H9 (cell line): Measurements from ENCODE around the gene HACL1. TPM values are rescaled to one million over a fixed set of nuclear protein-coding genes. Genes with fewer than 3 reads are reported as not detected.

Experiments
- DNase-seq: peaks from one replicate; pipeline ENCODE4 v3.0.0-alpha.2; 2017
- H2AFZ ChIP-seq: one replicate; pipeline ENCODE4 v1.6.1; 2013; ENCODE audit warnings: mild to moderate bottlenecking, low read length, control low read depth, moderate library complexity
- H2AK5ac ChIP-seq: 2 replicates; pipeline ENCODE4 v1.6.1; 2013; ENCODE audit warnings: low read length, control low read depth, mixed read lengths; ENCODE audit not compliant: insufficient read length
- H2BK120ac ChIP-seq: one replicate; pipeline ENCODE4 v1.6.1; 2013; ENCODE audit warnings: low read depth, mild to moderate bottlenecking, low read length, control low read depth, inconsistent platforms; ENCODE audit not compliant: poor library complexity, severe bottlenecking
- H2BK12ac ChIP-seq: 2 replicates; pipeline ENCODE4 v1.6.1; 2013; ENCODE audit warnings: low read length, control low read depth, mixed read lengths, low read depth; ENCODE audit not compliant: insufficient read length
- H2BK15ac ChIP-seq: 2 replicates; pipeline ENCODE4 v1.6.1; 2013; ENCODE audit warnings: low read depth, low read length, control low read depth
- H2BK20ac ChIP-seq: one replicate; pipeline ENCODE4 v1.6.1; 2013; ENCODE audit warnings: low read depth, mild to moderate bottlenecking, low read length, control low read depth, inconsistent platforms; ENCODE audit not compliant: poor library complexity, severe bottlenecking
- H2BK5ac ChIP-seq: 2 replicates; pipeline ENCODE4 v1.6.1; 2013; ENCODE audit warnings: low read length, control low read depth, mixed read lengths; ENCODE audit not compliant: insufficient read length
- H3K14ac ChIP-seq: 2 replicates; pipeline ENCODE4 v1.6.1; 2013; ENCODE audit warnings: low read length, control low read depth; ENCODE audit not compliant: insufficient read depth
- H3K18ac ChIP-seq: 2 replicates; pipeline ENCODE4 v1.6.1; 2013; ENCODE audit warnings: low read depth, mild to moderate bottlenecking, mixed read lengths, low read length, control low read depth; ENCODE audit not compliant: insufficient read length
- H3K23ac ChIP-seq: 2 replicates; pipeline ENCODE4 v1.6.1; 2013; ENCODE audit warnings: low read length, control low read depth, mixed read lengths, low read depth; ENCODE audit not compliant: insufficient read length
- H3K23me2 ChIP-seq: 2 replicates; pipeline ENCODE4 v1.6.1; 2013; ENCODE audit warnings: low read depth, mild to moderate bottlenecking, mixed read lengths, low read length, control low read depth; ENCODE audit not compliant: insufficient read length, poor library complexity, severe bottlenecking
- H3K27ac ChIP-seq: 2 replicates; pipeline ENCODE4 v1.5.1; 2013; ENCODE audit warnings: low read length, control low read depth, mixed read lengths, low read depth; ENCODE audit not compliant: insufficient read length
- H3K27me3 ChIP-seq: 2 replicates; pipeline ENCODE4 v1.6.1; 2013; ENCODE audit warnings: low read length, control low read depth, inconsistent platforms; ENCODE audit not compliant: insufficient read depth
- H3K4ac ChIP-seq: 2 replicates; pipeline ENCODE4 v1.6.1; 2013; ENCODE audit warnings: low read depth, mild to moderate bottlenecking, control low read depth, inconsistent platforms, low read length, moderate library complexity
- H3K4me1 ChIP-seq: 2 replicates; pipeline ENCODE4 v1.6.1; 2013; ENCODE audit warnings: low read length, control low read depth, inconsistent platforms; ENCODE audit not compliant: insufficient read depth
- H3K4me2 ChIP-seq: 2 replicates; pipeline ENCODE4 v1.6.1; 2013; ENCODE audit warnings: low read length, control low read depth, mixed read lengths; ENCODE audit not compliant: insufficient read length, insufficient read depth
- H3K56ac ChIP-seq: 2 replicates; pipeline ENCODE4 v1.6.1; 2013; ENCODE audit warnings: low read depth, mild to moderate bottlenecking, mixed read lengths, low read length, control low read depth; ENCODE audit not compliant: insufficient read length
- H3K79me1 ChIP-seq: 2 replicates; pipeline ENCODE4 v1.6.1; 2013; ENCODE audit warnings: low read depth, mild to moderate bottlenecking, moderate library complexity, low read length, control low read depth, inconsistent platforms; ENCODE audit not compliant: insufficient read depth, poor library complexity, severe bottlenecking
- H3K79me2 ChIP-seq: 2 replicates; pipeline ENCODE4 v1.6.1; 2013; ENCODE audit warnings: low read length, control low read depth, inconsistent platforms; ENCODE audit not compliant: insufficient read depth
- H3K9ac ChIP-seq: 2 replicates; pipeline ENCODE4 v1.6.1; 2013; ENCODE audit warnings: low read length, control low read depth, mixed read lengths; ENCODE audit not compliant: insufficient read length; ENCODE audit errors: extremely low read depth
- H3K9me3 ChIP-seq: one replicate; pipeline ENCODE4 v1.6.1; 2013; ENCODE audit warnings: low read depth, low read length, inconsistent platforms; ENCODE audit not compliant: control insufficient read depth
- H3T11ph ChIP-seq: one replicate; pipeline ENCODE4 v1.6.1; 2013; ENCODE audit warnings: mild to moderate bottlenecking, low read length, control low read depth, inconsistent platforms
- H4K20me1 ChIP-seq: one replicate; pipeline ENCODE4 v1.6.1; 2013; ENCODE audit not compliant: control insufficient read depth, insufficient read length, insufficient read depth
- H4K5ac ChIP-seq: 2 replicates; pipeline ENCODE4 v1.6.1; 2013; ENCODE audit warnings: low read depth, mild to moderate bottlenecking, mixed read lengths, low read length, control low read depth; ENCODE audit not compliant: insufficient read length
- H4K8ac ChIP-seq: replicated peaks from 2 replicates; pipeline ENCODE4 v1.6.1; 2013; ENCODE audit warnings: low read length, control low read depth, mixed read lengths, low read depth; ENCODE audit not compliant: insufficient read length
- H4K91ac ChIP-seq: 2 replicates; pipeline ENCODE4 v1.6.1; 2013; ENCODE audit warnings: low read depth, mild to moderate bottlenecking, moderate library complexity, mixed read lengths, low read length, control low read depth; ENCODE audit not compliant: insufficient read length
- H3K27ac Mint-ChIP-seq, 3 experiments: 2 replicates in 2 of 3; 3 replicates in 1 of 3; pipeline ENCODE4 v1.8.0; 2020 to 2021; ENCODE audit warnings: mixed read lengths in 3 of 3, mild to moderate bottlenecking in 1 of 3, moderate library complexity in 1 of 3
- H3K27me3 Mint-ChIP-seq: 2 replicates; pipeline ENCODE4 v1.8.0; 2021; ENCODE audit warnings: low read depth, mild to moderate bottlenecking, moderate library complexity, mixed read lengths
- H3K36me3 Mint-ChIP-seq, 3 experiments: 2 replicates in 2 of 3; 3 replicates in 1 of 3; pipeline ENCODE4 v1.8.0; 2020 to 2021; ENCODE audit warnings: low read depth in 3 of 3, mixed read lengths in 3 of 3; ENCODE audit not compliant: insufficient read depth in 1 of 3
- H3K4me1 Mint-ChIP-seq, 2 experiments: 2 replicates each; pipeline ENCODE4 v1.8.0; 2020; ENCODE audit warnings: mixed read lengths in 2 of 2
- H3K4me3 Mint-ChIP-seq, 2 experiments: 2 replicates in 1 of 2; 3 replicates in 1 of 2; pipeline ENCODE4 v1.8.0; 2020 to 2021; ENCODE audit warnings: mild to moderate bottlenecking in 2 of 2, mixed read lengths in 2 of 2, moderate library complexity in 1 of 2
- H3K9me3 Mint-ChIP-seq, 2 experiments: 2 replicates in 1 of 2; 3 replicates in 1 of 2; pipeline ENCODE4 v1.8.0; 2020; ENCODE audit warnings: mild to moderate bottlenecking in 2 of 2, mixed read lengths in 2 of 2, moderate library complexity in 1 of 2
- WGBS: extraction: QIAGEN DNeasy Blood & Tissue Kit; methylation state at CpG from one replicate; pipeline ENCODE4 v1.1.7; 2013; ENCODE audit warnings: missing lambda C conversion rate, low lambda C conversion rate, mixed read lengths; ENCODE audit not compliant: insufficient read length; ENCODE audit errors: extremely low coverage; 5-methylcytosine and 5-hydroxymethylcytosine counted together
- total RNA-seq: library from RNA; stranded (reverse); gene quantifications from 2 replicates; pipeline ENCODE4 v1.2.1, GENCODE V29; 2021
- TF ChIP-seq, protein P1 (sequence below): fragments of 200-600 bp; sonication (generic); conservative IDR thresholded peaks from 3 replicates; pipeline ENCODE4 v1.8.0; 2021; ENCODE audit warnings: antibody characterized with exemption, mild to moderate bottlenecking

The HACL1 gene
- total RNA-seq, 1 experiment from 2014 or later: 52.6 TPM

DNA sequence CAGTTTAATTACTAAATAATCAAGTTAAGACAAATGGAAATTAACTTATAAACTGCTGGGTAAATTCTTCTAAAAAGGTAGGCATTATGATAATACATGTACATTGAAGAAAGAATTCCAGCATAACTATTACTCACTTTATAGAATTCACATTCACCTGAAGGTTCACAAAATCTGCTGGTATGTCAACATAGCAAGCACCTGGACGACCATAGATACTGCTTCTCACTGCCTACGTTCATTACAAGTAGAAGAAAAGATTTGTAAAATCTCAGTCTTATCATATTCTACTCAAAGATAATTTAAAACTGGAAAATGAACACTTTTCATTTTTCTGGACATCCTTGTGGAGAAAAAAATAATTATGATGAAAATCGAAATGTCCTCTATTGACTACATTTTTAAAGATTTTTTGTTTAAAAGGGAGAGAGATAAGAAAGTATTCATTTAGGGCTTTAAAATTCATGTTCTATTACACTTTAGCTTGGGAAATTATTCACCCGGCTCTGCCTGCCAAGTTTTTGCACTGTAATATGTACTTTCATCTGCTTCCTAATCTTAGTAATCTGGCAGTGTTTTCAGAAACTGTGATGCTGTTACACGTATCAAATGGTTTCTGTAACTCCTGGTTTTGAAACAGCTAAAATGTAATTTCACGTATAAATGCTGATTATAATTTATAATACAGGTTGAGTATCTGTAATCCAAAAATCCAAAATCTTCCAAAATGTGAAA, 16.1 kb downstream of the HACL1 start:
- Histone ChIP-seq H4K5ac (no peak overlapping the region), H3K79me1 (no peaks in the 10 kb centered on the region), H3K14ac (no peak overlapping the region), H4K20me1 (no peaks in the 10 kb centered on the region), H3K23ac (no peak overlapping the region), H3K9me3 (no peaks in the 10 kb centered on the region), H3K9ac (no peak overlapping the region), H2BK20ac (no peak overlapping the region), H2BK5ac (no peak overlapping the region), H3K23me2 (no peaks in the 10 kb centered on the region), H3K18ac (no peak overlapping the region), H3K27me3 (no peaks in the 10 kb centered on the region), H3K4me1 (no peaks in the 10 kb centered on the region), H4K91ac (no peak overlapping the region), H2AFZ (no peak overlapping the region), H4K8ac (no peak overlapping the region), H2BK12ac (no peak overlapping the region), H3K79me2 (no peaks in the 10 kb centered on the region), H2BK15ac (no peak overlapping the region), H3K4me2 (no peak overlapping the region), H3K4ac (no peak overlapping the region), H3K56ac (no peak overlapping the region), H3K27ac (no peak overlapping the region), H3T11ph (no peak overlapping the region), H2AK5ac (no peak overlapping the region), H2BK120ac (no peak overlapping the region)
- Mint-ChIP-seq H3K4me3 (no peak overlapping the region), H3K4me1 (no peaks in the 10 kb centered on the region), H3K9me3 (no peaks in the 10 kb centered on the region), H3K27me3 (no peaks in the 10 kb centered on the region), H3K27ac (no peak overlapping the region), H3K36me3 (peaks cover 0 to 64% (median 55%) of the 10 kb centered on the region in 3 experiments; a peak in 6 of 7 replicates)
- TF ChIP-seq, protein P1, sequence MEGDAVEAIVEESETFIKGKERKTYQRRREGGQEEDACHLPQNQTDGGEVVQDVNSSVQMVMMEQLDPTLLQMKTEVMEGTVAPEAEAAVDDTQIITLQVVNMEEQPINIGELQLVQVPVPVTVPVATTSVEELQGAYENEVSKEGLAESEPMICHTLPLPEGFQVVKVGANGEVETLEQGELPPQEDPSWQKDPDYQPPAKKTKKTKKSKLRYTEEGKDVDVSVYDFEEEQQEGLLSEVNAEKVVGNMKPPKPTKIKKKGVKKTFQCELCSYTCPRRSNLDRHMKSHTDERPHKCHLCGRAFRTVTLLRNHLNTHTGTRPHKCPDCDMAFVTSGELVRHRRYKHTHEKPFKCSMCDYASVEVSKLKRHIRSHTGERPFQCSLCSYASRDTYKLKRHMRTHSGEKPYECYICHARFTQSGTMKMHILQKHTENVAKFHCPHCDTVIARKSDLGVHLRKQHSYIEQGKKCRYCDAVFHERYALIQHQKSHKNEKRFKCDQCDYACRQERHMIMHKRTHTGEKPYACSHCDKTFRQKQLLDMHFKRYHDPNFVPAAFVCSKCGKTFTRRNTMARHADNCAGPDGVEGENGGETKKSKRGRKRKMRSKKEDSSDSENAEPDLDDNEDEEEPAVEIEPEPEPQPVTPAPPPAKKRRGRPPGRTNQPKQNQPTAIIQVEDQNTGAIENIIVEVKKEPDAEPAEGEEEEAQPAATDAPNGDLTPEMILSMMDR: no peak
- DNase-seq: no peak
- no CpG with 5 or more reads among the region's 6 CpGs for WGBS
